GM19467 (cell line): ENCODE results near the gene SBF2.

Experiments
- ATAC-seq: cut with Tn5 transposase; IDR thresholded peaks from one replicate; pipeline ENCODE4 v1.9.1; 2021; ENCODE audit warnings: mild to moderate bottlenecking, moderate library complexity; ENCODE audit not compliant: unreplicated experiment

Gene SBF2

GRCh38 chr11:10317776-10318526 lies 23.9 kb upstream of the SBF2 start:
- ATAC-seq, result peak; percentile 48

DNA sequence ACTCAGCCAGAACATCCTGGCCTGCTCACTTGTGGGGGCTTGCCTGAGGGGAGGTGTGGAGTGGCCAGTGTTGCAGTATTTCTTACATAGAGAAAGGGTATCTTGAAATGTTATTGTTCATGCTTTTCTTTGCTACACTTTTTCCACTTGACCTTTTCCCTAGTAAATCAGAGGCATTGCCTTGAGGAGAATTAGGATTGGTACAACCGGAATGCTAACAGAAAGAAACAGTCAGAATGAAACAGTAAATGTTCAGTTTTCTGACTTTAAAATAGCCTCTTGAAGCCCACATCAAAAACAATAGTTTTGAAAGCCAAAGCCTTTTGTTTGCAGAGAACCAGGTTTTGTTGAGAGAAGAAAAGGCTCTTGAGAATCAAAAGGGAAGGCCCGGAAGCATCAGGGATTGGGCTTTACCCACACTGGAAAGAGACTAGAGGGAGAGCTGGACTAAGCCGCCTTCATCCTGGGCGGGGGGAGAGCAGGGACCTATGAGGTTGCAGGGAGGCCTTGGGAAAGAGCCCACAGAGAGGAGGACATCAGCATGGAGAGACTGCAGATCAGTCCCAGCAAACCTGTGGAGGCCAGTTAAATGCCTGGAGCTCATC lies 23.2 kb upstream of the SBF2 start:
- ATAC-seq, result no peak

DNA sequence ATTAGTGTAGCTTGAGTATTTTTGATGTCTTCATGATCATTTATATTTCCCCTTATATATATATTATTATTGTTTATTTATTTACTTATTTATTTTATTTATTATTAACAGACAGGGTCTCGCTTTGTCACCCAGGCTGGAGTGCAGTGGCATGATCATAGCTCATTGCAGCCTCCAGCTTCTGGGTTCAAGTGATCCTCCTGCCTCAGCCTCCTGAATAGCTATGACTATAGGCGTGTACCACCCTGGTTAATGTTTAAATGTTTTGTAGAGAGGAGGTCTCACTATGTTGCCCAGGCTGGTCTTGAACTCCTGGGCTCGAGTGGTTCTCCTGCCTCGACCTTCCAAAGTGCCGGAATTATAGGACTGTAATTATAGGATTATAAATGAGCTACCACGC lies 21.1 kb upstream of the SBF2 start:
- no peak for ATAC-seq

- ATAC-seq, result peak; percentile 85
Observed at GRCh38 chr11:10314199-10315072, 20.4 kb upstream of the SBF2 start.

DNA sequence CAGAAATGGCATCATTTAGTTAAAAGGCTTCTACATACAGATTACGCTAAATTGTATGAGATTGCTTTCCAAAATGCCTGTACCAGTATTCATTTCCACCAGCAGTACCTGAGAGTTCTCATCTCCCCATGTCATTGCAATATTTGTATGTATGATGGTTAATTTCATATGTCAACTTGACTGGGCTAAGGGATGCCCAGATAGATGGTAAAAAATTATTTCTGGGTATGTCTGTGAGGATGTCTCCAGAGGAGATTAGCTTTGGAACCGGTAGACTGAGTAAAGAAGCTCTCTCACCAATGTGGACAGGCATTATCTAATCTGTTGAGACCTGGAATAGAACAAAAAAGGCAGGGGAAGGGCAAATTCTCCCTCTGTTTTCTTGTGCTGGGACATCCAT lies 17.8 kb upstream of the SBF2 start:
- ATAC-seq, result no peak

DNA sequence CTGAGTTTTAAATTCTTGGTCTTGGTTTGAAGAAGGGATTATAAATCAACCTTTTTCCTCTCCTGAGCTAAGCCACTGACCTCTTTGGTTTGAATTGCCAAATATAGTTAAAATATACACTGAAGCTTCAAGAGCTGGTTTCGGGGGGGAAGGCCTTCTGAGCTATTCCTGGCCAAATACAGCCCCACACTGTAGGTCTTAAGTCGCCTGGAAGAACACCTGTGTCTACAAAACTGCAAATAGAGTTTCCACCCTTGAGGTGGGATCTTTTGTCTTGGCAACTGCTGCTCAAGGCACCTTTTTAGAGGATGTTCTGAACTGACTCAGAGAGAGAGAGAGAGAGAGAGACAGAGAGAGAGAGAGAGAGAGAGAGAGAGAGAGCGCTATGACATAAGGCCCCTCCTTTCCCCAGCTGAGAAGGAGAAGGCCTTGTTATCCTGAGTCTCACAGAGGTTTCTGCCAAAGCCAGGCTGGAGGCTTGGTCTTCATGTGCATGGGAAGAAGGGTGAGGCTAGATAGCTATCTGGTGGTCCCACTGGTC lies 16.4 kb upstream of the SBF2 start:
- ATAC-seq, result no peak

- ATAC-seq, result no peak
Observed at GRCh38 chr11:10309163-10310093, 15.4 kb upstream of the SBF2 start.

DNA sequence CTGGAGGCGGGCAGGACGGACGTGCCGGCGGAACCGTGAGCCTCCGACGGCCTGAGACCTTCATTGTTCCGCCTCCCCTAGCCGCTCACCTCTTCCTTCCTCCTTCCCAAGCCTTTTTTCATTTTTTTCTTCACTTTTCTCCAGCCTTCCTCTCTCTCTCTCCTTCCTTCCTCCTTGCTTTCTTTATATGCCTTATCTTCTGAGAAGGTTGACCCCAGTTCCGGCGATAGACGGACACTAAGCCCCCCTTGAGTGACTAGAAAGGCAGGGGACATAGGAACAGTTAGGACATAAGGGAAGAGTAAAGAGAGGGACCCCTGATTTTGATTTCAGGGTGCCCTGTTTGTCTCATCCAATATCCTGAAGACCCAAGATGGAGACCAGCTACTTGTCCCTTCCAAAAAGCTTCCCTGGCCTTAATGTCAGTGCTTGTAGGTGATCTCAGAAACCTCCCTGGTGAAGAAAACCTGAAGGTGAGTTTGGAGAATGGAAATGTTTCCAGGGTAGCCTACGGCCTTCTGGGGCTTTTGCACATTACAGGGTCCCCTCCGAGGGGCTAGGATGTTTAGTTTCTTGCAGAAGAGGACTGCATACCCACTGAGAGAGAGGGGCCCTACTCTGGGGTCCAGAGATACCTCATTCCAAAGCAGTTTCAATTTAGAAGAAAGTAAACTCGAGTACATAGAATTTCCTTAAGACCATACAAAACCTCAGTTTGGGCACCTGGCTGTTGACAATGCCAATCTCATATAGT lies 14.4 kb upstream of the SBF2 start:
- no peak for ATAC-seq

DNA sequence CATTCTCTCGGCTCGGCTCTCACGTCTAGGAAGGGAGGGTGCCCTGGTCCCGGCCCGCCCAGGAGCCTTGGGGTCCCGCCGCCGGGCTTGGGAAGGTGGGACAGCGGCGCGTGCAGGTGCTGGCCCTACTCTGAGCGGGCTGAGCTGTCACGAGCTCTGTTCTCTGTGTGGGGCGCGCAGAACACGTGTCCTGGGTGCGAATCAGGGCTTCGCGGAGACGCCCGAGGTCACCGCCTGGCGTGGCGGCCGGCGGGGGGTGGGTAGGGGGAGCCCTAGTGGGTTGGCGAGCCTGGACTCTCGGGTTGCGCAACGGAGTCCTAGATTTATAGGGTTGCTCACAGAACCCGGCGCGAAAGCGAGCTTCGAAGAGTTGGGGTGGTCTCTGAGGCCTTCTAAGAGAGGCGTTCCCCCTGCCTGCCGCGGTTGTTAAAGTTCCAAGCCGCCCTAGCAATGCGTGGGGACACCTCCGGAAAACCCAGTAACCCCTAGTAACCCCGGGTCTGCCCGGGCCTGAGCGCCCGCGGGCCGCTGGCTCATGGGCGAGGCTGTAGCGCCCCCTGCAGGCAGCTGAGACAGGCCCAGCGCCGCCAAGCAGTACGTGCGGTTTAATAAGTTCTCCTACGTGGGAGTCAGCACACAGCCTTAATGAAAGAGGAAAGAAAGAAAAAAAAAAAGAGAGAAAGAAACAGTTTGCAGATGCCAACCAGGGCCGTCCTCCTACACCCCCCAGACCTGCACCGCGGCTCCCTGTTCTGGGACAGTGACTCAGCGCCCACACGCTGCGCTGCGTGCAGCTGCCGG lies 13.6 kb upstream of the SBF2 start:
- ATAC-seq, result peak; percentile 69

DNA sequence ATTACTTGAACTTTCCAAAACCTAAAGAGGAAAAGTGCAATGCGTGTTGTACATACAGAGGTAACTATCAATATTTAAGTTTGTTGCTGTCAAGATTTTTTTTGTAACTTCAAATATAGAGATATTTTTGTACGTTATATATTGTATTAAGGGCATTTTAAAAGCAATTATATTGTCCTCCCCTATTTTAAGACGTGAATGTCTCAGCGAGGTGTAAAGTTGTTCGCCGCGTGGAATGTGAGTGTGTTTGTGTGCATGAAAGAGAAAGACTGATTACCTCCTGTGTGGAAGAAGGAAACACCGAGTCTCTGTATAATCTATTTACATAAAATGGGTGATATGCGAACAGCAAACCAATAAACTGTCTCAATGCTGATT lies 13.0 kb upstream of the SBF2 start:
- no peak for ATAC-seq

- no peak for ATAC-seq
Observed at GRCh38 chr11:10305964-10306918, 12.2 kb upstream of the SBF2 start.

DNA sequence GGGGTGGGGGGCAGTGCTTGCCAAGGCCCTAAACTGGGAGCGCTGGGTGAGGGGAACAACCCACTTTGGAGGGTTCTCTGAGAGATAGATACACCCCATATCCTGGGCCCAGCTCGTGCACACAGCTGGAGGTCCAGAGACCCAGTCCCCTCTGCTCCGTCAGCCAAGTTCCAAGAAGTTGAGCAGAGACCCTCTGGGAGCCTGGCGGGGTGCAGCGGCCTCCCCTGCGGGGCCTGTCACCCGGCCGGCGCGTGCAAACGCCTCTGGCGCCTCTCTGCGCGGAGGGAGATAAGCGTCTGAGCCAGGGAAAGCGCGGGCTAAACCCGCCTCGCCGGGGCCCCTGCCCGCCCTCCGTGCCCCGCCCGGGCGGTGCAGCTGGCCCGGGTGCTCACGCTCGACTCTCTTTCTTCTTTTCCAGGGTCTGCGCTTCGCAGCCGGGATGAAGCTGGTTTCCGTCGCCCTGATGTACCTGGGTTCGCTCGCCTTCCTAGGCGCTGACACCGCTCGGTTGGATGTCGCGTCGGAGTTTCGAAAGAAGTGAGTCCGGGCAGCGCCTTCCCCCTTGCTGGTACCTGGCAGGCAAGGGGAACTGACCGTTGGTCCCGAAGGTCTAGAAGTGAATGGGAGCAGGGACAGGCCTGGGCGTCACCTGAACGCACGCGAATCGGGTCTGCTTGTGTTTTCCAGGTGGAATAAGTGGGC lies 11.4 kb upstream of the SBF2 start:
- no peak for ATAC-seq

- no peak for ATAC-seq
Observed at GRCh38 chr11:10304495-10305261, 10.7 kb upstream of the SBF2 start, which contains the start of gene ADM. Gene ADM (plus strand): TSS chr11:10305073. CDS start chr11:10305701, 628 bp downstream.

- ATAC-seq, result no peak
Observed at GRCh38 chr11:10303558-10304363, 9.7 kb upstream of the SBF2 start.

GRCh38 chr11:10302744-10303557 lies 8.9 kb upstream of the SBF2 start:
- ATAC-seq, result no peak
